HepG2 (cell line): Measurements from ENCODE around the gene POLR2H. TPM values are rescaled to one million over a fixed set of nuclear protein-coding genes. Genes with fewer than 3 reads are reported as not detected.
A peak's percentile ranks its signal among the peaks of the same experiment; 100 is the strongest.

Source experiments
- CHD2 ChIP-seq: IDR thresholded peaks from 2 replicates; pipeline ENCODE4 v1.6.1; 2011; ENCODE audit warnings: low read depth, low read length, improper control_type of control experiment
- GZF1 ChIP-seq: sonication (generic); formaldehyde crosslinking; IDR thresholded peaks from 2 replicates; pipeline ENCODE4 v1.5.1; 2020; ENCODE audit warnings: mild to moderate bottlenecking, missing genetic modification reagents
- HIVEP1 ChIP-seq: sonication (generic); formaldehyde crosslinking; IDR thresholded peaks from 2 replicates; pipeline ENCODE4 v1.4.0; 2020; ENCODE audit warnings: mild to moderate bottlenecking, missing genetic modification reagents
- IRX3 ChIP-seq: sonication (generic); formaldehyde crosslinking; IDR thresholded peaks from 2 replicates; pipeline ENCODE4 v1.8.1; 2023; ENCODE audit warnings: mild to moderate bottlenecking, low read depth, missing genetic modification reagents, borderline replicate concordance
- MED1 ChIP-seq: sonication (generic); formaldehyde crosslinking; IDR thresholded peaks from 2 replicates; pipeline ENCODE4 v1.4.0; 2020; ENCODE audit warnings: missing genetic modification reagents
- NR2F1 ChIP-seq, 2 experiments: fragments of 450-650 bp in 1 of 2; formaldehyde crosslinking in 1 of 2; IDR thresholded peaks; 2 replicates each; pipeline versions ENCODE4 v1.5.0 to v1.6.1; 2016 to 2020; ENCODE audit warnings: mild to moderate bottlenecking in 1 of 2, missing compliant biosample characterization in 1 of 2, missing genetic modification reagents in 1 of 2, moderate library complexity in 1 of 2
- POLR2A ChIP-seq, 2 experiments: IDR thresholded peaks; 2 replicates each; pipeline ENCODE4 v1.6.1; 2011; ENCODE audit warnings: low read depth in 2 of 2, low read length in 2 of 2, mild to moderate bottlenecking in 1 of 2, moderate library complexity in 1 of 2; ENCODE audit not compliant: insufficient read depth in 1 of 2
- RFX5 ChIP-seq: IDR thresholded peaks from 2 replicates; pipeline ENCODE4 v1.6.1; 2011; ENCODE audit warnings: low read depth, low read length, improper control_type of control experiment
- SALL2 ChIP-seq: sonication (generic); formaldehyde crosslinking; IDR thresholded peaks from 2 replicates; pipeline ENCODE4 v1.8.1; 2023; ENCODE audit warnings: mild to moderate bottlenecking, missing genetic modification reagents, inconsistent platforms
- SIN3B ChIP-seq: fragments of 150-350 bp; IDR thresholded peaks from 2 replicates; pipeline ENCODE4 v1.6.1; 2014; ENCODE audit warnings: low read length
- TBP ChIP-seq: sonication (generic); formaldehyde crosslinking; IDR thresholded peaks from 2 replicates; pipeline ENCODE4 v1.5.0; 2020; ENCODE audit warnings: missing genetic modification reagents
- ZFP36L2 ChIP-seq: sonication (generic); formaldehyde crosslinking; IDR thresholded peaks from 2 replicates; pipeline ENCODE4 v1.4.0; 2020; ENCODE audit warnings: missing genetic modification reagents
- ZNF20 ChIP-seq: sonication (generic); formaldehyde crosslinking; IDR thresholded peaks from 2 replicates; pipeline ENCODE4 v1.4.0; 2020; ENCODE audit warnings: mild to moderate bottlenecking, moderate library complexity, missing genetic modification reagents
- ZNF382 ChIP-seq: sonication (generic); formaldehyde crosslinking; IDR thresholded peaks from 2 replicates; pipeline ENCODE4 v1.5.0; 2020; ENCODE audit warnings: missing genetic modification reagents, mild to moderate bottlenecking, borderline replicate concordance
- ZNF431 ChIP-seq: sonication (generic); formaldehyde crosslinking; IDR thresholded peaks from 2 replicates; pipeline ENCODE4 v1.9.0; 2022; ENCODE audit warnings: missing genetic modification reagents, low read depth, mild to moderate bottlenecking, borderline replicate concordance
- ZNF891 ChIP-seq: sonication (generic); formaldehyde crosslinking; IDR thresholded peaks from 2 replicates; pipeline ENCODE4 v1.5.0; 2020; ENCODE audit warnings: mild to moderate bottlenecking, missing genetic modification reagents
- ZSCAN20 ChIP-seq: sonication (generic); formaldehyde crosslinking; IDR thresholded peaks from 2 replicates; pipeline ENCODE4 v1.4.0; 2020; ENCODE audit warnings: missing genetic modification reagents, mild to moderate bottlenecking, borderline replicate concordance
- polyA plus RNA-seq, 8 experiments: library from polyadenylated mRNA; depleted of rRNA in 3 of 8; stranded (reverse) in 7 of 8; unstranded in 1 of 8; fragments of >200 nt; fragmentation: Illumina TruSeq in 4 of 8; extraction: Trizol in 4 of 8; gene quantifications; 2 replicates each; pipeline versions ENCODE4 v1.2.1 to v1.2.3, GENCODE V29; 2011 to 2016; ENCODE audit warnings: low read depth in 4 of 8, missing spikeins in 1 of 8, mixed read lengths in 1 of 8; ENCODE audit not compliant: insufficient read depth in 1 of 8
- total RNA-seq, 5 experiments: library from RNA; depleted of rRNA; stranded (reverse); fragments of >200 nt; fragmentation: Illumina TruSeq; extraction: Trizol; gene quantifications; 2 replicates each; pipeline ENCODE4 v1.2.3, GENCODE V29; 2016; ENCODE audit warnings: low read depth in 1 of 5
- TF ChIP-seq, protein P1 (sequence below): sonication (generic); formaldehyde crosslinking; IDR thresholded peaks from 2 replicates; pipeline ENCODE4 v1.8.0; 2022; ENCODE audit warnings: mild to moderate bottlenecking, missing genetic modification reagents, moderate library complexity
- TF ChIP-seq, protein P2 (sequence below): sonication (generic); formaldehyde crosslinking; IDR thresholded peaks from 2 replicates; pipeline ENCODE4 v1.4.0; 2020; ENCODE audit warnings: missing genetic modification reagents
- TF ChIP-seq, protein P3 (sequence below): fragments of 450-650 bp; IDR thresholded peaks from 2 replicates; pipeline ENCODE4 v1.6.1; 2017; ENCODE audit warnings: mild to moderate bottlenecking
- TF ChIP-seq, protein P4 (sequence below): sonication (generic); formaldehyde crosslinking; IDR thresholded peaks from 2 replicates; pipeline ENCODE4 v1.5.1; 2020; ENCODE audit warnings: missing genetic modification reagents, mild to moderate bottlenecking, borderline replicate concordance
- TF ChIP-seq, protein P5 (sequence below): sonication (generic); formaldehyde crosslinking; IDR thresholded peaks from 2 replicates; pipeline ENCODE4 v1.5.1; 2020; ENCODE audit warnings: missing genetic modification reagents, mild to moderate bottlenecking, borderline replicate concordance
- TF ChIP-seq, protein P6 (sequence below): sonication (generic); formaldehyde crosslinking; IDR thresholded peaks from 2 replicates; pipeline ENCODE4 v1.4.0; 2020; ENCODE audit warnings: missing genetic modification reagents

The POLR2H gene
- total and polyA plus RNA-seq, 2 of the 13 experiments (the other 11 are each of a cell fraction or from before 2014, with no cell fraction given), result 118 to 194 TPM

DNA sequence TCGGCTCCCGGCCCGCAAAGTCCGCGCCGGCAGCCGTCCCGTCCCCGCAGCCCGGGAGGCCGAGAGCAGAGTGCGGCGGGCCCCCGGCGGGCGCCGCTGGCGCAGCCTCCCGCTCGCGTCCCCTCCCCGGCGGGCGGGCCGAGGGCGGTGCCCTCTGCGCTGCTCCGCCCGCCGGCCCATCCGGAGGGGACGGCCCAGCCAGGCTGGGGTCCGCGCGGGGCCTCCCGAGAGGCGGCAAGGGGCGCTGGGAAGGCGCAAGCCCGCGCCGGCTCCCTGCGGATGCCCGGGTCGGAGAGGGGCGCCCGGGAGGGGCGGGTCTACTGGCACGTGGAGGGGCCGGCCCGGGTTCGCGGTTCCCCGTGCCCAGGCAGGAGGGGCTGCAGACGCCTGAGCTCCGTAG lies at the start of gene POLR2H, which contains the start of gene CLCN2 (continued):
- TF ChIP-seq TBP (no peak), ZNF382 (CRISPR knock-in tag) (no peak), ZNF891 (no peak), ZSCAN20 (CRISPR knock-in tag) (no peak; the same call in 1 of the 2 replicates), SALL2 (CRISPR knock-in tag) (no peak), RFX5 (no peak), GZF1 (CRISPR knock-in tag) (no peak), CHD2 (no peak), ZFP36L2 (CRISPR knock-in tag) (no peak), ZNF20 (CRISPR knock-in tag) (no peak), HIVEP1 (no peak), POLR2A (IDR thresholded peaks at IDR 0.05; ENCODE audit: insufficient read depth in 1 of 2, low read depth in 2 of 2, low read length in 2 of 2) (no peak), NR2F1 (CRISPR knock-in tag; IDR thresholded peaks at IDR 0.05) (no peak), IRX3 (CRISPR knock-in tag) (no peak), ZNF431 (CRISPR knock-in tag) (peak; percentile 83; the same call in 1 of the 2 replicates), SIN3B (no peak), MED1 (CRISPR knock-in tag) (peak; percentile 70)
- TF ChIP-seq, protein P1, sequence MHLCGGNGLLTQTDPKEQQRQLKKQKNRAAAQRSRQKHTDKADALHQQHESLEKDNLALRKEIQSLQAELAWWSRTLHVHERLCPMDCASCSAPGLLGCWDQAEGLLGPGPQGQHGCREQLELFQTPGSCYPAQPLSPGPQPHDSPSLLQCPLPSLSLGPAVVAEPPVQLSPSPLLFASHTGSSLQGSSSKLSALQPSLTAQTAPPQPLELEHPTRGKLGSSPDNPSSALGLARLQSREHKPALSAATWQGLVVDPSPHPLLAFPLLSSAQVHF (CRISPR knock-in tag), result no peak; the same call in 1 of the 2 replicates
- TF ChIP-seq, protein P2, sequence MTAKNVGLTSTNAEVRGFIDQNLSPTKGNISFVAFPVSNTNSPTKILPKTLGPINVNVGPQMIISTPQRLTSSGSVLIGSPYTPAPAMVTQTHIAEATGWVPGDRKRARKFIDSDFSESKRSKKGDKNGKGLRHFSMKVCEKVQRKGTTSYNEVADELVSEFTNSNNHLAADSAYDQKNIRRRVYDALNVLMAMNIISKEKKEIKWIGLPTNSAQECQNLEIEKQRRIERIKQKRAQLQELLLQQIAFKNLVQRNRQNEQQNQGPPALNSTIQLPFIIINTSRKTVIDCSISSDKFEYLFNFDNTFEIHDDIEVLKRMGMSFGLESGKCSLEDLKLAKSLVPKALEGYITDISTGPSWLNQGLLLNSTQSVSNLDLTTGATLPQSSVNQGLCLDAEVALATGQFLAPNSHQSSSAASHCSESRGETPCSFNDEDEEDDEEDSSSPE (CRISPR knock-in tag), result 0 out of 2 replicates have a peak, but pooled peaks have one; percentile 24
- TF ChIP-seq, protein P3, sequence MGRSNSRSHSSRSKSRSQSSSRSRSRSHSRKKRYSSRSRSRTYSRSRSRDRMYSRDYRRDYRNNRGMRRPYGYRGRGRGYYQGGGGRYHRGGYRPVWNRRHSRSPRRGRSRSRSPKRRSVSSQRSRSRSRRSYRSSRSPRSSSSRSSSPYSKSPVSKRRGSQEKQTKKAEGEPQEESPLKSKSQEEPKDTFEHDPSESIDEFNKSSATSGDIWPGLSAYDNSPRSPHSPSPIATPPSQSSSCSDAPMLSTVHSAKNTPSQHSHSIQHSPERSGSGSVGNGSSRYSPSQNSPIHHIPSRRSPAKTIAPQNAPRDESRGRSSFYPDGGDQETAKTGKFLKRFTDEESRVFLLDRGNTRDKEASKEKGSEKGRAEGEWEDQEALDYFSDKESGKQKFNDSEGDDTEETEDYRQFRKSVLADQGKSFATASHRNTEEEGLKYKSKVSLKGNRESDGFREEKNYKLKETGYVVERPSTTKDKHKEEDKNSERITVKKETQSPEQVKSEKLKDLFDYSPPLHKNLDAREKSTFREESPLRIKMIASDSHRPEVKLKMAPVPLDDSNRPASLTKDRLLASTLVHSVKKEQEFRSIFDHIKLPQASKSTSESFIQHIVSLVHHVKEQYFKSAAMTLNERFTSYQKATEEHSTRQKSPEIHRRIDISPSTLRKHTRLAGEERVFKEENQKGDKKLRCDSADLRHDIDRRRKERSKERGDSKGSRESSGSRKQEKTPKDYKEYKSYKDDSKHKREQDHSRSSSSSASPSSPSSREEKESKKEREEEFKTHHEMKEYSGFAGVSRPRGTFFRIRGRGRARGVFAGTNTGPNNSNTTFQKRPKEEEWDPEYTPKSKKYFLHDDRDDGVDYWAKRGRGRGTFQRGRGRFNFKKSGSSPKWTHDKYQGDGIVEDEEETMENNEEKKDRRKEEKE, result no peak
- TF ChIP-seq, protein P4, sequence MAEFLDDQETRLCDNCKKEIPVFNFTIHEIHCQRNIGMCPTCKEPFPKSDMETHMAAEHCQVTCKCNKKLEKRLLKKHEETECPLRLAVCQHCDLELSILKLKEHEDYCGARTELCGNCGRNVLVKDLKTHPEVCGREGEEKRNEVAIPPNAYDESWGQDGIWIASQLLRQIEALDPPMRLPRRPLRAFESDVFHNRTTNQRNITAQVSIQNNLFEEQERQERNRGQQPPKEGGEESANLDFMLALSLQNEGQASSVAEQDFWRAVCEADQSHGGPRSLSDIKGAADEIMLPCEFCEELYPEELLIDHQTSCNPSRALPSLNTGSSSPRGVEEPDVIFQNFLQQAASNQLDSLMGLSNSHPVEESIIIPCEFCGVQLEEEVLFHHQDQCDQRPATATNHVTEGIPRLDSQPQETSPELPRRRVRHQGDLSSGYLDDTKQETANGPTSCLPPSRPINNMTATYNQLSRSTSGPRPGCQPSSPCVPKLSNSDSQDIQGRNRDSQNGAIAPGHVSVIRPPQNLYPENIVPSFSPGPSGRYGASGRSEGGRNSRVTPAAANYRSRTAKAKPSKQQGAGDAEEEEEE (CRISPR knock-in tag), result no peak
- TF ChIP-seq, protein P5, sequence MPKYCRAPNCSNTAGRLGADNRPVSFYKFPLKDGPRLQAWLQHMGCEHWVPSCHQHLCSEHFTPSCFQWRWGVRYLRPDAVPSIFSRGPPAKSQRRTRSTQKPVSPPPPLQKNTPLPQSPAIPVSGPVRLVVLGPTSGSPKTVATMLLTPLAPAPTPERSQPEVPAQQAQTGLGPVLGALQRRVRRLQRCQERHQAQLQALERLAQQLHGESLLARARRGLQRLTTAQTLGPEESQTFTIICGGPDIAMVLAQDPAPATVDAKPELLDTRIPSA (CRISPR knock-in tag), result no peak
- TF ChIP-seq, protein P6, sequence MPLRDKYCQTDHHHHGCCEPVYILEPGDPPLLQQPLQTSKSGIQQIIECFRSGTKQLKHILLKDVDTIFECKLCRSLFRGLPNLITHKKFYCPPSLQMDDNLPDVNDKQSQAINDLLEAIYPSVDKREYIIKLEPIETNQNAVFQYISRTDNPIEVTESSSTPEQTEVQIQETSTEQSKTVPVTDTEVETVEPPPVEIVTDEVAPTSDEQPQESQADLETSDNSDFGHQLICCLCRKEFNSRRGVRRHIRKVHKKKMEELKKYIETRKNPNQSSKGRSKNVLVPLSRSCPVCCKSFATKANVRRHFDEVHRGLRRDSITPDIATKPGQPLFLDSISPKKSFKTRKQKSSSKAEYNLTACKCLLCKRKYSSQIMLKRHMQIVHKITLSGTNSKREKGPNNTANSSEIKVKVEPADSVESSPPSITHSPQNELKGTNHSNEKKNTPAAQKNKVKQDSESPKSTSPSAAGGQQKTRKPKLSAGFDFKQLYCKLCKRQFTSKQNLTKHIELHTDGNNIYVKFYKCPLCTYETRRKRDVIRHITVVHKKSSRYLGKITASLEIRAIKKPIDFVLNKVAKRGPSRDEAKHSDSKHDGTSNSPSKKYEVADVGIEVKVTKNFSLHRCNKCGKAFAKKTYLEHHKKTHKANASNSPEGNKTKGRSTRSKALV, result 0 out of 2 replicates have a peak, but pooled peaks have one; percentile 21
